Neural cell (in vitro differentiated cells): ENCODE measurements around the gene DGKZ. TPM values are rescaled to one million over a fixed set of nuclear protein-coding genes. Genes with fewer than 3 reads are reported as not detected.

Experiments used
- H2AFZ ChIP-seq: fragments of 200-600, 300-800 bp; sonication (generic), shearing (Covaris generic); 2 replicates; pipeline ENCODE4 v1.6.0; 2014; ENCODE audit warnings: low read depth, mild to moderate bottlenecking, antibody characterized with exemption, low read length, moderate library complexity
- H3F3A ChIP-seq: fragments of 200-600 bp; shearing (Covaris generic); 2 replicates; pipeline ENCODE4 v1.6.1; 2016; ENCODE audit warnings: mild to moderate bottlenecking, moderate library complexity, mixed read lengths, antibody characterized with exemption, low read length; ENCODE audit not compliant: insufficient read depth, poor library complexity, severe bottlenecking
- H3K27ac ChIP-seq: fragments of 200-600, 300-800 bp; sonication (generic), shearing (Covaris generic); 2 replicates; pipeline ENCODE4 v1.5.1; 2014; ENCODE audit warnings: mild to moderate bottlenecking, low read length, moderate library complexity
- H3K27me3 ChIP-seq: fragments of 300-800, 200-600 bp; sonication (generic), shearing (Covaris generic); 2 replicates; pipeline ENCODE4 v1.6.0; 2014; ENCODE audit warnings: mild to moderate bottlenecking, low read depth, low read length, moderate library complexity; ENCODE audit not compliant: insufficient read depth
- H3K36me3 ChIP-seq: fragments of 300-800, 200-600 bp; sonication (generic), shearing (Covaris generic); 2 replicates; pipeline ENCODE4 v1.5.1; 2014; ENCODE audit warnings: mild to moderate bottlenecking, antibody characterized with exemption, low read length, moderate library complexity; ENCODE audit not compliant: insufficient read depth
- H3K4me2 ChIP-seq: fragments of 300-800, 200-600 bp; sonication (generic), shearing (Covaris generic); 2 replicates; pipeline ENCODE4 v1.6.0; 2014; ENCODE audit warnings: mild to moderate bottlenecking, low read length
- H3K4me3 ChIP-seq: fragments of 300-800, 200-600 bp; sonication (generic), shearing (Covaris generic); 2 replicates; pipeline ENCODE4 v1.5.1; 2014; ENCODE audit warnings: mild to moderate bottlenecking, low read length, moderate library complexity
- H3K79me2 ChIP-seq: fragments of 200-600 bp; shearing (Covaris generic); replicated peaks from 2 replicates; pipeline ENCODE4 v1.6.0; 2014; ENCODE audit warnings: mild to moderate bottlenecking, low read length, moderate library complexity; ENCODE audit not compliant: insufficient read depth
- H3K9ac ChIP-seq: fragments of 300-800, 200-600 bp; sonication (generic), shearing (Covaris generic); 2 replicates; pipeline ENCODE4 v1.6.1; 2016; ENCODE audit warnings: mild to moderate bottlenecking, low read length, mixed read lengths
- H3K9me2 ChIP-seq: fragments of 200-600 bp; shearing (Covaris generic); 2 replicates; pipeline ENCODE4 v1.6.1; 2016; ENCODE audit warnings: mild to moderate bottlenecking, low read length, mixed read lengths; ENCODE audit not compliant: insufficient read depth
- H3K9me3 ChIP-seq: fragments of 200-600, 300-800 bp; sonication (generic), shearing (Covaris generic); 2 replicates; pipeline ENCODE4 v1.6.1; 2016; ENCODE audit warnings: mild to moderate bottlenecking, mixed run types, low read length, moderate library complexity, mixed read lengths
- H4K20me1 ChIP-seq: fragments of 200-600 bp; shearing (Covaris generic); 2 replicates; pipeline ENCODE4 v1.6.1; 2016; ENCODE audit warnings: mild to moderate bottlenecking, mixed run types; ENCODE audit not compliant: insufficient read depth
- EP300 ChIP-seq: fragments of 450-650 bp; conservative IDR thresholded peaks from 2 replicates; pipeline ENCODE4 v1.6.1; 2014; ENCODE audit warnings: antibody characterized with exemption, mild to moderate bottlenecking, moderate library complexity; ENCODE audit not compliant: poor library complexity, severe bottlenecking
- EZH2 ChIP-seq: fragments of 200-600, 300-800 bp; shearing (Covaris generic), sonication (generic); IDR thresholded peaks from 2 replicates; pipeline ENCODE4 v1.6.1; 2014; ENCODE audit warnings: antibody characterized with exemption, low read length, borderline replicate concordance, mild to moderate bottlenecking; ENCODE audit not compliant: insufficient read depth, poor library complexity, severe bottlenecking
- MXI1 ChIP-seq: fragments of 450-650 bp; conservative IDR thresholded peaks from 2 replicates; pipeline ENCODE4 v1.6.1; 2014; ENCODE audit warnings: antibody characterized with exemption, mild to moderate bottlenecking; ENCODE audit not compliant: poor library complexity, severe bottlenecking
- POLR2AphosphoS5 ChIP-seq: IDR thresholded peaks from 2 replicates; pipeline ENCODE4 v1.6.1; 2012
- RAD21 ChIP-seq: fragments of 450-650 bp; conservative IDR thresholded peaks from 2 replicates; pipeline ENCODE4 v1.6.1; 2014; ENCODE audit warnings: antibody characterized with exemption, mild to moderate bottlenecking, moderate library complexity
- SMC3 ChIP-seq: fragments of 450-650 bp; conservative IDR thresholded peaks from 2 replicates; pipeline ENCODE4 v1.6.1; 2014; ENCODE audit warnings: antibody characterized with exemption, mild to moderate bottlenecking, moderate library complexity; ENCODE audit not compliant: poor library complexity
- TAF1 ChIP-seq: IDR thresholded peaks from 2 replicates; pipeline ENCODE4 v1.6.1; 2012; ENCODE audit warnings: low read depth
- polyA plus RNA-seq: library from polyadenylated mRNA; depleted of rRNA; stranded (reverse); fragments of >200 nt; gene quantifications from 2 replicates; pipeline ENCODE4 v1.2.3, GENCODE V29; 2014
- TF ChIP-seq, protein P1 (sequence below): fragments of 450-650 bp; IDR thresholded peaks from 2 replicates; pipeline ENCODE4 v1.5.1; 2014; ENCODE audit warnings: antibody characterized with exemption, mild to moderate bottlenecking, moderate library complexity; ENCODE audit not compliant: poor library complexity, severe bottlenecking
- TF ChIP-seq, protein P2 (sequence below): IDR thresholded peaks from 2 replicates; pipeline ENCODE4 v1.6.1; 2012; ENCODE audit warnings: borderline replicate concordance

DGKZ gene
- polyA plus RNA-seq, 1 donor from 2014 or later = 55.7 TPM

DNA sequence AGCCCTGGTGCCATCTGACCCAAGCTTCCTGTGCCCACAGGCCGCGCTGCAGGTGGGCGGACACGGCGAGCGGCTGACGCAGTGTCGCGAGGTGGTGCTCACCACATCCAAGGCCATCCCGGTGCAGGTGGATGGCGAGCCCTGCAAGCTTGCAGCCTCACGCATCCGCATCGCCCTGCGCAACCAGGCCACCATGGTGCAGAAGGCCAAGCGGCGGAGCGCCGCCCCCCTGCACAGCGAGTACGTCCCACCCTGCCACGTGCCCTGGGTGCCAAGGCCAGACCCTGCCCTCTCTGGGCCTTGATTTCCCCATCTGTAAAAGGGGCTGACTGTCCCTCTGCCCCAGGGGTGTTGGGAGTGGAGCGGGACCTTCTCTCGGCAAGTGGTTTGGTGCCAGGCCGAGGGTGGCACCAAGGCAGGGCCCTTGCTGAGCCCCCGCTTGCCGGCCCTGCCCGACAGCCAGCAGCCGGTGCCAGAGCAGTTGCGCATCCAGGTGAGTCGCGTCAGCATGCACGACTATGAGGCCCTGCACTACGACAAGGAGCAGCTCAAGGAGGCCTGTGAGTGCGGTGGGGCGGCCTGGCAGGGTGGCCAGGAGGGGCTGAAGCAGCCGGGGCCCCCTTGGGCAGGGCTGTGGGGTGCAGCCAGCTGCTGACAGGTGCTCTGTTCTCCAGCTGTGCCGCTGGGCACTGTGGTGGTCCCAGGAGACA is 28.3 kb downstream of the DGKZ start:
- Histone ChIP-seq H3K36me3 (no peaks in the 10 kb centered on the region), H3K9me3 (no peaks in the 10 kb centered on the region), H3K27ac (no peak overlapping the region), H3K9me2 (no peaks in the 10 kb centered on the region), H3K79me2 (no peaks in the 10 kb centered on the region), H2AFZ (no peak overlapping the region), H4K20me1 (no peaks in the 10 kb centered on the region), H3K4me3 (no peak overlapping the region), H3K9ac (no peak overlapping the region), H3K27me3 (no peaks in the 10 kb centered on the region), H3F3A (no peaks in the 10 kb centered on the region), H3K4me2 (no peak overlapping the region)
- TF ChIP-seq RAD21 = no peak
- TF ChIP-seq, protein P1, sequence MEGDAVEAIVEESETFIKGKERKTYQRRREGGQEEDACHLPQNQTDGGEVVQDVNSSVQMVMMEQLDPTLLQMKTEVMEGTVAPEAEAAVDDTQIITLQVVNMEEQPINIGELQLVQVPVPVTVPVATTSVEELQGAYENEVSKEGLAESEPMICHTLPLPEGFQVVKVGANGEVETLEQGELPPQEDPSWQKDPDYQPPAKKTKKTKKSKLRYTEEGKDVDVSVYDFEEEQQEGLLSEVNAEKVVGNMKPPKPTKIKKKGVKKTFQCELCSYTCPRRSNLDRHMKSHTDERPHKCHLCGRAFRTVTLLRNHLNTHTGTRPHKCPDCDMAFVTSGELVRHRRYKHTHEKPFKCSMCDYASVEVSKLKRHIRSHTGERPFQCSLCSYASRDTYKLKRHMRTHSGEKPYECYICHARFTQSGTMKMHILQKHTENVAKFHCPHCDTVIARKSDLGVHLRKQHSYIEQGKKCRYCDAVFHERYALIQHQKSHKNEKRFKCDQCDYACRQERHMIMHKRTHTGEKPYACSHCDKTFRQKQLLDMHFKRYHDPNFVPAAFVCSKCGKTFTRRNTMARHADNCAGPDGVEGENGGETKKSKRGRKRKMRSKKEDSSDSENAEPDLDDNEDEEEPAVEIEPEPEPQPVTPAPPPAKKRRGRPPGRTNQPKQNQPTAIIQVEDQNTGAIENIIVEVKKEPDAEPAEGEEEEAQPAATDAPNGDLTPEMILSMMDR = no peak
- TF ChIP-seq, protein P2, sequence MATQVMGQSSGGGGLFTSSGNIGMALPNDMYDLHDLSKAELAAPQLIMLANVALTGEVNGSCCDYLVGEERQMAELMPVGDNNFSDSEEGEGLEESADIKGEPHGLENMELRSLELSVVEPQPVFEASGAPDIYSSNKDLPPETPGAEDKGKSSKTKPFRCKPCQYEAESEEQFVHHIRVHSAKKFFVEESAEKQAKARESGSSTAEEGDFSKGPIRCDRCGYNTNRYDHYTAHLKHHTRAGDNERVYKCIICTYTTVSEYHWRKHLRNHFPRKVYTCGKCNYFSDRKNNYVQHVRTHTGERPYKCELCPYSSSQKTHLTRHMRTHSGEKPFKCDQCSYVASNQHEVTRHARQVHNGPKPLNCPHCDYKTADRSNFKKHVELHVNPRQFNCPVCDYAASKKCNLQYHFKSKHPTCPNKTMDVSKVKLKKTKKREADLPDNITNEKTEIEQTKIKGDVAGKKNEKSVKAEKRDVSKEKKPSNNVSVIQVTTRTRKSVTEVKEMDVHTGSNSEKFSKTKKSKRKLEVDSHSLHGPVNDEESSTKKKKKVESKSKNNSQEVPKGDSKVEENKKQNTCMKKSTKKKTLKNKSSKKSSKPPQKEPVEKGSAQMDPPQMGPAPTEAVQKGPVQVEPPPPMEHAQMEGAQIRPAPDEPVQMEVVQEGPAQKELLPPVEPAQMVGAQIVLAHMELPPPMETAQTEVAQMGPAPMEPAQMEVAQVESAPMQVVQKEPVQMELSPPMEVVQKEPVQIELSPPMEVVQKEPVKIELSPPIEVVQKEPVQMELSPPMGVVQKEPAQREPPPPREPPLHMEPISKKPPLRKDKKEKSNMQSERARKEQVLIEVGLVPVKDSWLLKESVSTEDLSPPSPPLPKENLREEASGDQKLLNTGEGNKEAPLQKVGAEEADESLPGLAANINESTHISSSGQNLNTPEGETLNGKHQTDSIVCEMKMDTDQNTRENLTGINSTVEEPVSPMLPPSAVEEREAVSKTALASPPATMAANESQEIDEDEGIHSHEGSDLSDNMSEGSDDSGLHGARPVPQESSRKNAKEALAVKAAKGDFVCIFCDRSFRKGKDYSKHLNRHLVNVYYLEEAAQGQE = no peak
- TF ChIP-seq SMC3 = no peak
- no peak for TF ChIP-seq POLR2AphosphoS5
- no peak for TF ChIP-seq EP300
- TF ChIP-seq MXI1 = no peak
- no peak for TF ChIP-seq EZH2
- TF ChIP-seq TAF1 = no peak

DNA sequence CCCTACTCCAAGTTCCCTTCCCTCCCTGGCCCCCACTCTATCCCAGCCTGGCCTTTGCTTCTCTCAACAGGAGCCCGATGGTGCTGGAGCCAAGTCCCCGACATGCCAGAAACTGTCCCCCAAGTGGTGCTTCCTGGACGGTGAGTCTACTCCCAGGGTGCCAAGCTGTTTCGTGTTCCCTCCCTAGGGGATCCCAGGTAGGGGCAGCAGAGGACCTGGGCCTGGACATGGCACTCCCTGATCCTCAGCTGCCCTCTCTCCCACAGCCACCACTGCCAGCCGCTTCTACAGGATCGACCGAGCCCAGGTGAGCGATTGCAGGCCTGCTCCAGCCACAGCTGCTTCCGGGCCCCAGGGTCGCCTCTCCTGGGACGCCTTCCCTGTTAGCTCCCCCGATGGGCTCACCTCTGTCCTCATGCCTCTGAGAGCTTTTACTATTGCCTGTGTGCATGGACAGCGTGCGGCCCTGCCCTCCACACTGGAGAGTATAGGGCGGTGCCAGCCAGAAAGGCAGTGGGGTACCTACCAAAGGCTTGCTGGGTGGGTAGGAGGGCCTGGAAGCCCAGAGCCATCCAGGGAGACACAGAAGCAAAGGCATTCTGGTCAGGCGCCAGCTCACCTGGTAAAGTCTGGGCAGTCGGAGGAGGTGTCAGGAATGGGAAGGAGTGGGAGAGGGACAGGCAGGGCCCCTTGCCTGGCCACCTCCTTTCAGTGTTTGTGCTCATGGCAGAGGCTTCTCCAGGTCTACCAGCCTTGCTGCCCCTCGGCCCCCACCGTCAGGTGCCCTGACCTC is 29.2 kb downstream of the DGKZ start:
- no peak overlapping the region for H3K4me3 ChIP-seq
- no peaks in the 10 kb centered on the region for H3K9me3 ChIP-seq
- no peaks in the 10 kb centered on the region for H3K79me2 ChIP-seq
- no peaks in the 10 kb centered on the region for H3F3A ChIP-seq
- no peak overlapping the region for H3K9ac ChIP-seq
- no peak overlapping the region for H3K27ac ChIP-seq
- no peaks in the 10 kb centered on the region for H4K20me1 ChIP-seq
- H3K4me2 ChIP-seq = no peak overlapping the region
- no peaks in the 10 kb centered on the region for H3K9me2 ChIP-seq
- no peaks in the 10 kb centered on the region for H3K27me3 ChIP-seq
- no peaks in the 10 kb centered on the region for H3K36me3 ChIP-seq
- TF ChIP-seq POLR2AphosphoS5 = no peak
- no peak for TF ChIP-seq EZH2
- TF ChIP-seq, protein P1 = no peak
- TF ChIP-seq TAF1 = no peak
- TF ChIP-seq EP300 = no peak
- no peak for TF ChIP-seq MXI1
- TF ChIP-seq, protein P2 = no peak
- no peak for TF ChIP-seq RAD21
- no peak for TF ChIP-seq SMC3
- no peak overlapping the region for H2AFZ ChIP-seq
